CD4-positive, alpha-beta memory T cell (primary cell): ENCODE results near the gene LDHAL6B. TPM values are rescaled to one million over a fixed set of nuclear protein-coding genes. Genes with fewer than 3 reads are reported as not detected.

Experiments used
- CTCF ChIA-PET: fragments of 350-600 bp; sonication (Branson Sonifier 250); formaldehyde crosslinking; loops from one replicate; lab custom pipeline; 2021; ENCODE audit warnings: inconsistent platforms; ENCODE audit not compliant: partially characterized antibody; lab: Charles Lee
- POLR2A ChIA-PET: fragments of 350-600 bp; sonication (Branson Sonifier 250); formaldehyde crosslinking; loops from one replicate; lab custom pipeline; 2021; ENCODE audit not compliant: partially characterized antibody; lab: Charles Lee
- DNase-seq, 5 donors: peaks; one replicate each; pipeline versions ENCODE4 v3.0.0 to v3.0.0-alpha.2; 2020 to 2022; ENCODE audit warnings: mixed read lengths in 1 of 5
- H3K27ac ChIP-seq: one replicate; pipeline ENCODE4 v1.7.0; 2013; ENCODE audit warnings: low read depth, low read length
- H3K27me3 ChIP-seq: 2 replicates; pipeline ENCODE4 v1.7.0; 2013; ENCODE audit warnings: mild to moderate bottlenecking, low read length, moderate library complexity; ENCODE audit not compliant: insufficient read depth
- H3K36me3 ChIP-seq: 2 replicates; pipeline ENCODE4 v1.7.0; 2013; ENCODE audit warnings: mild to moderate bottlenecking, low read length, moderate library complexity; ENCODE audit not compliant: insufficient read depth
- H3K4me1 ChIP-seq: 2 replicates; pipeline ENCODE4 v1.7.0; 2013; ENCODE audit warnings: mild to moderate bottlenecking, low read length, moderate library complexity; ENCODE audit not compliant: insufficient read depth
- H3K4me3 ChIP-seq, 2 donors: one replicate each; pipeline ENCODE4 v1.7.0; 2013; ENCODE audit warnings: low read length in 2 of 2, mild to moderate bottlenecking in 1 of 2
- H3K9me3 ChIP-seq, 2 donors: one replicate each; pipeline ENCODE4 v1.7.0; 2013; ENCODE audit warnings: low read length in 2 of 2, control low read depth in 1 of 2; ENCODE audit not compliant: control insufficient read depth in 1 of 2
- H3K27ac Mint-ChIP-seq, 7 donors: one replicate each; pipeline ENCODE4 v1.8.0; 2020 to 2021; ENCODE audit warnings: mixed read lengths in 7 of 7, mild to moderate bottlenecking in 6 of 7, inconsistent platforms in 3 of 7, moderate library complexity in 3 of 7
- H3K27me3 Mint-ChIP-seq, 2 donors: one replicate each; pipeline ENCODE4 v1.8.0; 2020 to 2021; ENCODE audit warnings: mixed read lengths in 2 of 2
- H3K36me3 Mint-ChIP-seq, 2 donors: one replicate each; pipeline ENCODE4 v1.8.0; 2020 to 2021; ENCODE audit warnings: mixed read lengths in 2 of 2, inconsistent platforms in 1 of 2, mild to moderate bottlenecking in 1 of 2
- H3K4me1 Mint-ChIP-seq, 4 donors: one replicate each; pipeline ENCODE4 v1.8.0; 2020 to 2021; ENCODE audit warnings: mixed read lengths in 4 of 4, mild to moderate bottlenecking in 1 of 4
- H3K4me3 Mint-ChIP-seq, 8 donors: one replicate each; pipeline ENCODE4 v1.8.0; 2020 to 2021; ENCODE audit warnings: mixed read lengths in 8 of 8, mild to moderate bottlenecking in 7 of 8, moderate library complexity in 6 of 8, inconsistent platforms in 3 of 8
- H3K9me3 Mint-ChIP-seq, 8 donors: one replicate each; pipeline ENCODE4 v1.8.0; 2020 to 2021; ENCODE audit warnings: mixed read lengths in 8 of 8, mild to moderate bottlenecking in 5 of 8, inconsistent platforms in 3 of 8, moderate library complexity in 1 of 8
- intact Hi-C: fragments of 100-400 bp; cut with micrococcal nuclease; formaldehyde crosslinking; loops from one replicate; pipeline ENCODE4 v1.15.1; 2023
- polyA plus RNA-seq, 2 donors: library from polyadenylated mRNA; unstranded; fragments of 300-500 nt; fragmentation: Illumina TruSeq; gene quantifications; one replicate each; pipeline ENCODE4 v1.2.3, GENCODE V29; 2021
- total RNA-seq, 2 experiments: library from RNA; stranded (reverse); gene quantifications; one replicate each; pipeline ENCODE4 v1.2.3, GENCODE V29; 2021

Gene LDHAL6B
- total and polyA plus RNA-seq, 4 experiments from 2014 or later, result not detected

DNA sequence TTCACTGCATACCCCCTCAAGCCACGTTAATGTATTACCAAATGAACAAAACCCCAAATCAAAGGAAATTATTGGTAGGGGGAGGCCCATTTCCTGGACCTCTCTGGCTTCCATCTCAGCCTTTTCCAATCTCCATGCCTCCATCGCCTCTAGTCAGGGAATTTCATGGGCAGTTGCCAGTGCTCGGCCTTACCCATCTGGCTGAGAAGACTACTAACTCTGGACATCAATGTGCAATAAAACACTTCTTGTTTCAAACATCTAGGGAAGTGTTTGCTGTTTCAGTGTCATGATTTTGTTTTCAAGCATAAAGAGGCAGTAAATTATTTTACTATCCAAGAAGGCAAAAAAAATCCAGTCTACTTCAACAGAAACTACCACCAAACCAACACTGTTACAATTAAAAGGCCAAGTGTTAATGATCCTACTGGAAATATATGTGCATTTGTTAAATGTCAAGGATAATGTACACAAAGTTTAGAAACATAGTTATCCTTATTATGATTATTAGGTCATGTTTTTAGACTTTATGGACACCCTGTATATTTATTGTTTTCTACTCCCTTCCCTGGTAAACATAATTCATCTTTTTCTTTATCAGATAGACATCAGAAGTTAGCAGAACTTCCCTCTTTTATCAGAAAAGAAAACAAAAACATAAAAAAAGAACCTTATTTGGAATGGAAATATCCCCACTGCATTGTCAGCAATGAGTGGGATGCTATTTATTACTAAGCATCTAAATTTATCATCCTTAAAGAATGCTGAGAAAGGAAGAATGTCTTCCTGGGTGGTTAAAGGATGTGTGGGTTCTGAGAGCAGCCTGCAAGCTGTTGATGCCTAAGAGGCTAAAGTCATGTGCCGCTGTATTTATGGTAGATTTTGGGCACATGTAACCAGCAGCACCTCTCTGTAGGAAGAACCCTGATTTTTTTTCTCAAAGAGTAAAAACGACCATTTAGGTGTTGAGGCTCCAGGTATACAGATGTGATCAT is 15.2 kb downstream of the LDHAL6B start:
- Histone ChIP-seq H3K4me3 (no peak overlapping the region), H3K27me3 (no peaks in the 10 kb centered on the region), H3K9me3 (no peaks in the 10 kb centered on the region), H3K27ac (no peak overlapping the region), H3K4me1 (no peaks in the 10 kb centered on the region), H3K36me3 (no peaks in the 10 kb centered on the region)
- intact Hi-C loops, result no loop called here
- ChIA-PET CTCF (no interaction called here), POLR2A (no interaction called here)
- no peak for DNase-seq
- Mint-ChIP-seq H3K27me3 (peaks cover 6% of the 10 kb centered on the region in 2 donors), H3K36me3 (no peaks in the 10 kb centered on the region), H3K9me3 (no peaks in the 10 kb centered on the region), H3K4me1 (no peaks in the 10 kb centered on the region), H3K4me3 (no peak overlapping the region), H3K27ac (no peak overlapping the region)

- Mint-ChIP-seq H3K27ac (no peak overlapping the region), H3K36me3 (no peaks in the 10 kb centered on the region), H3K27me3 (peaks cover 5 to 9% of the 10 kb centered on the region in 2 donors), H3K9me3 (no peaks in the 10 kb centered on the region), H3K4me1 (peaks cover 0 to 5% (median 0%) of the 10 kb centered on the region in 4 donors), H3K4me3 (no peak overlapping the region)
- no peak overlapping the region for H3K27ac ChIP-seq
- no peaks in the 10 kb centered on the region for H3K9me3 ChIP-seq
- no peaks in the 10 kb centered on the region for H3K27me3 ChIP-seq
- no peaks in the 10 kb centered on the region for H3K36me3 ChIP-seq
- ChIA-PET CTCF (no interaction called here), POLR2A (no interaction called here)
- intact Hi-C loops, result no loop called here
- no peak for DNase-seq
- no peak overlapping the region for H3K4me3 ChIP-seq
- H3K4me1 ChIP-seq, result no peaks in the 10 kb centered on the region
Measured at GRCh38 chr15:59222906-59223550, 16.4 kb downstream of the LDHAL6B start.

- no peaks in the 10 kb centered on the region for H3K9me3 ChIP-seq
- Mint-ChIP-seq H3K27ac (no peak overlapping the region), H3K36me3 (no peaks in the 10 kb centered on the region), H3K4me1 (peaks cover 0 to 6% (median 0%) of the 10 kb centered on the region in 4 donors), H3K9me3 (no peaks in the 10 kb centered on the region), H3K4me3 (no peak overlapping the region), H3K27me3 (peaks cover 5 to 9% of the 10 kb centered on the region in 2 donors)
- DNase-seq, result no peak
- no peaks in the 10 kb centered on the region for H3K27me3 ChIP-seq
- ChIA-PET CTCF (no interaction called here), POLR2A (no interaction called here)
- intact Hi-C loops, result no loop called here
- H3K4me3 ChIP-seq, result no peak overlapping the region
- no peak overlapping the region for H3K27ac ChIP-seq
- H3K36me3 ChIP-seq, result no peaks in the 10 kb centered on the region
- no peaks in the 10 kb centered on the region for H3K4me1 ChIP-seq
Measured at GRCh38 chr15:59223736-59224135, 17.1 kb downstream of the LDHAL6B start.

GRCh38 chr15:59224474-59224873 is 17.8 kb downstream of the LDHAL6B start:
- Histone ChIP-seq H3K9me3 (no peaks in the 10 kb centered on the region), H3K36me3 (no peaks in the 10 kb centered on the region), H3K4me1 (no peaks in the 10 kb centered on the region), H3K4me3 (no peak overlapping the region), H3K27me3 (no peaks in the 10 kb centered on the region), H3K27ac (no peak overlapping the region)
- no peak overlapping the region for H3K27ac Mint-ChIP-seq
- H3K4me1 Mint-ChIP-seq, result peaks cover 0 to 9% (median under 1%) of the 10 kb centered on the region in 4 donors
- DNase-seq, result no peak
- H3K4me3 Mint-ChIP-seq, result no peak overlapping the region
- intact Hi-C loops, result no loop called here
- H3K9me3 Mint-ChIP-seq, result no peaks in the 10 kb centered on the region
- H3K27me3 Mint-ChIP-seq, result peaks cover 5 to 9% of the 10 kb centered on the region in 2 donors
- CTCF ChIA-PET, result no interaction called here
- no peaks in the 10 kb centered on the region for H3K36me3 Mint-ChIP-seq
- POLR2A ChIA-PET, result no interaction called here

DNA sequence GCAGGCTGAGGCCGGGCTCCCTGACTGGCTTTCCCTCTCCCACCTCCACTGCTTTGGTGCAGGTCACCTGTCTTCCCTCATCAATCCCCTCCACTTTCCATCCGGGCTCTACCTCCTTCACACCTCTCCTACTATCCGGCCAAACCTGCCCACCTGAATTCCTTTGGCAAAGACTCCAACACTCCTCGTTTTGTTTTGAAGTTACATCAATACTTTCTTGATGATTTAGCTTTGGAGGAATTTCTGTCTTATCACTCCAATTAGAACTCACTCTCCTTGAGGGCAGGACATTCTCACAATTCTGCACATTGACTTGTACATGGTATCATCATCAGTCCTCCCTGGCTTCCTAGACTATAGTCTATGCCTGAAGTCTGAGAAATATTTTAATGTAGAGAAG is 20.4 kb downstream of the LDHAL6B start:
- H3K27ac Mint-ChIP-seq, result peak overlapping the region in 1 of 7 donors; percentile 54
- no peak overlapping the region for H3K27ac ChIP-seq
- H3K36me3 ChIP-seq, result no peaks in the 10 kb centered on the region
- H3K4me1 ChIP-seq, result no peaks in the 10 kb centered on the region
- H3K27me3 ChIP-seq, result no peaks in the 10 kb centered on the region
- no peaks in the 10 kb centered on the region for H3K9me3 ChIP-seq
- peaks cover 0 to 9% (median 1%) of the 10 kb centered on the region in 4 donors for H3K4me1 Mint-ChIP-seq
- CTCF ChIA-PET, result interaction anchor here (1.6 kb wide), 1 partner anchor 23 kb away, joined by 3 read pairs; no protein-coding TSS in a partner anchor
- no peak for DNase-seq
- no peaks in the 10 kb centered on the region for H3K36me3 Mint-ChIP-seq
- peaks cover 5 to 9% of the 10 kb centered on the region in 2 donors for H3K27me3 Mint-ChIP-seq
- no peaks in the 10 kb centered on the region for H3K9me3 Mint-ChIP-seq
- POLR2A ChIA-PET, result no interaction called here
- H3K4me3 Mint-ChIP-seq, result no peak overlapping the region
- intact Hi-C loops, result no loop called here
- no peak overlapping the region for H3K4me3 ChIP-seq

GRCh38 chr15:59229015-59229414 is 22.4 kb downstream of the LDHAL6B start:
- Histone ChIP-seq H3K4me3 (no peak overlapping the region), H3K27me3 (no peaks in the 10 kb centered on the region), H3K27ac (no peak overlapping the region), H3K9me3 (no peaks in the 10 kb centered on the region), H3K36me3 (no peaks in the 10 kb centered on the region), H3K4me1 (no peaks in the 10 kb centered on the region)
- Mint-ChIP-seq H3K27ac (peak overlapping the region in 1 of 7 donors; percentile 18), H3K27me3 (peaks cover 5 to 8% of the 10 kb centered on the region in 2 donors), H3K9me3 (no peaks in the 10 kb centered on the region), H3K36me3 (no peaks in the 10 kb centered on the region), H3K4me3 (no peak overlapping the region), H3K4me1 (peaks cover 0 to 9% (median 1%) of the 10 kb centered on the region in 4 donors)
- no peak for DNase-seq
- ChIA-PET POLR2A (no interaction called here), CTCF (interaction anchor here (1.4 kb wide), 1 partner anchor 18 kb away, joined by 3 read pairs; no protein-coding TSS in a partner anchor)
- intact Hi-C loops, result no loop called here

GRCh38 chr15:59229453-59229852 is 22.8 kb downstream of the LDHAL6B start:
- intact Hi-C loops, result no loop called here
- no peaks in the 10 kb centered on the region for H3K27me3 ChIP-seq
- Mint-ChIP-seq H3K27ac (no peak overlapping the region), H3K36me3 (no peaks in the 10 kb centered on the region), H3K27me3 (peaks cover 5 to 7% of the 10 kb centered on the region in 2 donors), H3K4me1 (peaks cover 0 to 9% (median 1%) of the 10 kb centered on the region in 4 donors), H3K9me3 (no peaks in the 10 kb centered on the region), H3K4me3 (no peak overlapping the region)
- H3K9me3 ChIP-seq, result no peaks in the 10 kb centered on the region
- no peaks in the 10 kb centered on the region for H3K4me1 ChIP-seq
- H3K27ac ChIP-seq, result no peak overlapping the region
- no peaks in the 10 kb centered on the region for H3K36me3 ChIP-seq
- CTCF ChIA-PET, result interaction anchor here (0.7 to 1.4 kb wide), 2 partner anchors 17 to 35 kb away, joined by 3 read pairs; no protein-coding TSS in a partner anchor
- DNase-seq, result no peak
- POLR2A ChIA-PET, result no interaction called here
- H3K4me3 ChIP-seq, result no peak overlapping the region
